Fibroblast of mammary gland (primary cell): ENCODE data around the gene SMARCA5.
"Not testable (repeated sequence)": the region's sequence is repeated elsewhere in the genome, so short reads cannot be mapped to it uniquely, and the experiment has no call there.

Experiments
- DNase-seq: peaks from one replicate; pipeline ENCODE4 v3.0.0-alpha.2; 2010; ENCODE audit warnings: low read depth
- H3K4me3 ChIP-seq: 2 replicates; pipeline ENCODE4 v1.5.1; 2011; ENCODE audit warnings: low read depth, mild to moderate bottlenecking, low read length, moderate library complexity; ENCODE audit not compliant: control insufficient read depth
- TF ChIP-seq, protein P1 (sequence below): conservative IDR thresholded peaks from 2 replicates; pipeline ENCODE4 v1.5.1; 2011; ENCODE audit warnings: low read depth, low read length, inconsistent platforms; ENCODE audit not compliant: control insufficient read depth, insufficient read depth

The SMARCA5 gene

DNA sequence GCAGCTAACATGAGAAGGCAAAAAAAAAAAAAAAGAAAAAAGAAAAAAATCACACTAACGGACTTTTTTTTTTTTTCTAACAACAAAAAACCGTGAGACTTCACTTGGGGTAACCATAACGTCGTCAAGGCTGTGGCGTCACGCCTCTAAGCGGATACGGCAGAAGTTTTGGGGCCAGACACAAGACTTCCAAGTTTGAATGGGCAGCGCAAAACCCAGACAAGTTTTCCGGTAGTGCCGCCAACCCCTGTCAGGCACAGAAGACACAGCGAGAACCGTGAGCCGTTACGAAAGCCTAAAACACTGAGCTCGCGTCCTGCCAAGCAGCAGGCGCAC lies 556 bp upstream of the SMARCA5 start:
- TF ChIP-seq, protein P1, sequence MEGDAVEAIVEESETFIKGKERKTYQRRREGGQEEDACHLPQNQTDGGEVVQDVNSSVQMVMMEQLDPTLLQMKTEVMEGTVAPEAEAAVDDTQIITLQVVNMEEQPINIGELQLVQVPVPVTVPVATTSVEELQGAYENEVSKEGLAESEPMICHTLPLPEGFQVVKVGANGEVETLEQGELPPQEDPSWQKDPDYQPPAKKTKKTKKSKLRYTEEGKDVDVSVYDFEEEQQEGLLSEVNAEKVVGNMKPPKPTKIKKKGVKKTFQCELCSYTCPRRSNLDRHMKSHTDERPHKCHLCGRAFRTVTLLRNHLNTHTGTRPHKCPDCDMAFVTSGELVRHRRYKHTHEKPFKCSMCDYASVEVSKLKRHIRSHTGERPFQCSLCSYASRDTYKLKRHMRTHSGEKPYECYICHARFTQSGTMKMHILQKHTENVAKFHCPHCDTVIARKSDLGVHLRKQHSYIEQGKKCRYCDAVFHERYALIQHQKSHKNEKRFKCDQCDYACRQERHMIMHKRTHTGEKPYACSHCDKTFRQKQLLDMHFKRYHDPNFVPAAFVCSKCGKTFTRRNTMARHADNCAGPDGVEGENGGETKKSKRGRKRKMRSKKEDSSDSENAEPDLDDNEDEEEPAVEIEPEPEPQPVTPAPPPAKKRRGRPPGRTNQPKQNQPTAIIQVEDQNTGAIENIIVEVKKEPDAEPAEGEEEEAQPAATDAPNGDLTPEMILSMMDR: no peak
- H3K4me3 ChIP-seq: peak overlapping the region; percentile 89
- no peak for DNase-seq

DNA sequence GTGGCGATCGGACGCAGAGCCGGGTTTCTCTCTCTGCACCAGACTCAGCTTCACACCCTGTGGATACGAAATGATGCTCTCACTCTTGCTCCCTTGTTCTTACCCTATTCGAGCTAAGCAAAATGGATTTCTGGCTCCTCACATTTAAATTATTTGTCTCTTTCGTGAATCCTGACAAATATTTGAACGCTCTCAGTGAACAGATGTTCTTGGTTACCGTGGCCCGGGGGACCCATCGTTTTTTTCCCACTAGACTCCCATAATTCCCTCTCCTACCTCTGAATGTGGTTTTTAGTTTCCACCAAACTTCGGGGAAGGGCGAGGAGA lies 630 bp downstream of the SMARCA5 start:
- DNase-seq: no peak
- peak overlapping the region; percentile 89 for H3K4me3 ChIP-seq
- TF ChIP-seq, protein P1: no peak

DNA sequence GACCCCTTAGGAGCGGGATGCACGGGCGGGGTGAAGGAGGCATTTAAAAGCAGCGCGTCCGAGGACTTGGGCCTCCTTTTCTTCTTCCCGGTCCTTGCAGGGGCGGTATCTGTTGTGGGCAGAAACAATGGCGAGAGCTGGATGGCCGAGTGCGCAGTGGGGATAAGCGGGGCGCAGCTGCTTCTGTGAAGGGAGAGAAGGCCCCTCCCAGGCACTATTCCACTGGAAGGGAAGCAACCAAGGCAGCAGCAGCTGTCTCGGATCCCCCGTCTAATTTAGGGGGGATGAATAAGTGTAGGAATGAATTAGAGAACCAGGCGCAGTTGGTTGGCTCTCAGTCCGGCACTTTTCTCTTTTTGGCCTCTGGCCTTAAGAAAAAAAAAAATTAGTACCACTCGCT lies 995 bp downstream of the SMARCA5 start:
- peak; percentile 48 for DNase-seq
- TF ChIP-seq, protein P1: no peak
- H3K4me3 ChIP-seq: peak overlapping the region; percentile 89

DNA sequence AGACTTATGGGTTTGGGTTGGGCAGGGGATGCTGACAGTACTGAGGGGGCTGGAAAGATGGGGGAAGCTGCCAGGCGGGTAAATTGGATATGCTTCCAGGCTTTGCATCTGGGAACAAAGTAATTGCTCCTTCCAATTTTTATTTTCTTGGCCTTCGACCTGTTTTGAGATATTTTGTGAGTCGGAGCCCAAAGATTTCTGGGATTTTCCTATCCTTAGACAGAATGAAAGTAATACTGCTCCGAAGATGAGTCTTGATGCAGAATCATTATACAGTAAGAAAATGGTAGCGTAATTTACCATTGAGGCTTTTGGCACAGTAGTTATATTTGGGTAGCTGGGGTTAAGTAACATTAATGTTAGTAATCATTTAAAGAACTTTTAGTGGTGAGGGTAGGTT lies 1.4 kb downstream of the SMARCA5 start:
- DNase-seq: peak; percentile 8
- TF ChIP-seq, protein P1: no peak
- H3K4me3 ChIP-seq: peak overlapping the region; percentile 89

DNA sequence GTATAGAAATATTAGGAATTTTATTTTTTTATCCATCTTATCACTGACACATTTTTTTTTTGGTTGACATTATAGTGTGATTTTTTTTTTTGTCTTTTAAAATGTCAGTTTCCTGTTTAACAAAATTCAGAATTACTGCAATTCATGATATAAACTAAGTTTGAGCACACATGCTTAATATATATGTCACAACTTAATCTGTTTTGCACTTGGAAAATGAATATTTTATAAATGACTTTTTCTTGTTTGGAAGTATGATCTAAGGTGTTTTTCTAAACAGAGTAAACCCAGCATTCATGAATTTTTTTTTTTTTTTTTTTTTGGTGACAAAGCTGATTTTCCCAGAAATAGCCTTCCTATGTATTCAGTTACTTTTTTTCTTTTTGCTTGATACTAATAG lies 2.4 kb downstream of the SMARCA5 start:
- no peak for DNase-seq

DNA sequence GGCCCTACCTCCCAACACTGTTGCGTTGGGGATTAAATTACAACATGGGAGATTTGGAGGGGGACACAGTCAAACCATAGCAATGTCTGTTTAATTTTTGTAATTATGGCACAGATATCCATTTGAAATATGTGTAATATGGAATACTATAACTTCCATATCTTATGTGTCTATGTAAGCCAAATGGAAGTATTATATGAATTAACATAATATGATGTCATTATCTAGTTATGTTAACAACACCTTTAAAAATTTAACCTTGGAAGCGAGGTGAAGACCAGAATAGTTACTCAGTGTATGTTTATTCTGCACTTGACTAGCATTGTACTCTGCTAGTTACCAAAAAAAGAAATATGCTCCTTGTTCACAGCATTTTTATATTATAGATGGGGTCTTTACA lies 4.3 kb downstream of the SMARCA5 start:
- H3K4me3 ChIP-seq: no peak overlapping the region
- TF ChIP-seq, protein P1: no peak
- DNase-seq: no peak

More for the DNA sequence above, 2.4 kb downstream of the SMARCA5 start:
- peak overlapping the region; percentile 89 for H3K4me3 ChIP-seq
- TF ChIP-seq, protein P1: no peak

DNA sequence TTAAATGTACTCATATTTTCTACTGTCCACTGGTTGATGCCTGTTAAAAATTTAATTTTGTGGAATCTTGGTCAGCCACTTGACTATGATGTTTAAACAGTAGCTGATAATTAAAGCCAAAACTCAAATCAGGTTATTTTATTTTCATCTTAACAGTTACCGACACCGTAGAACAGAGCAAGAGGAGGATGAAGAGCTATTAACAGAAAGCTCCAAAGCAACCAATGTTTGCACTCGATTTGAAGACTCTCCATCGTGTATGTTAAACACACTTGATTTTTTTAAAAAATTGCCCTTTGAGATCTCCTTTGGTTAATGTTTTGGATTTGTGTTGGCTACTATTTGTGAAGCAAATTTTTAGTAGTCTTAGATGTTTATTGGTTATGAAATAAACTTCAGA lies 10.7 kb downstream of the SMARCA5 start:
- TF ChIP-seq, protein P1: no peak
- DNase-seq: no peak
- no peak overlapping the region for H3K4me3 ChIP-seq

DNA sequence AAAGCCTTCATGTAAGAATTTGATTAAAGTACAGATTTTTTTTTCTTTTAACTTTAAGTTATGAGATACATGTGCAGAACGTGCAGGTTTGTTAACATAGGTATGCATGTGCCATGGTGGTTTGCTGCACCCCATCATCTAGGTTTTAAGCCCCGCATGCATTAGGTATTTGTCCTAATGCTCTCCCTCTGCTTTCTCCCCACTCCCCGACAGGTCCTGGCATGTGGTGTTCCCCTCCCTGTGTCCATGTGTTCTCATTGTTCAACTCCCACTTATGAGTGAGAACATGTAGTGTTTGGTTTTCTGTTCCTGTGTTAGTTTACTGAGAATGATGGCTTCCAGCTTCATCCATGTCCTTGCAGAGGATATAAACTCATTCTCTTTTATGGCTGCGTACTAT lies 14.5 kb downstream of the SMARCA5 start:
- not testable (repeated sequence) for DNase-seq, H3K4me3 ChIP-seq
